WTC11 (cell line): ENCODE measurements around the gene PARD3B. TPM values are rescaled to one million over a fixed set of nuclear protein-coding genes. Genes with fewer than 3 reads are reported as not detected.

Experiments
- ATAC-seq: fragments of 200-7000 bp; cut with Tn5 transposase; 2 replicates; pipeline ENCODE4 v1.10.0; 2021; ENCODE audit warnings: mild to moderate bottlenecking, moderate library complexity
- CTCF ChIA-PET: fragments of 300-600 bp; sonication (Branson Sonifier 250); formaldehyde crosslinking; loops from one replicate; lab custom pipeline; 2021; ENCODE audit warnings: antibody characterized with exemption; lab: Charles Lee
- POLR2A ChIA-PET: fragments of 350-600 bp; sonication (Branson Sonifier 250); formaldehyde crosslinking; loops from one replicate; lab custom pipeline; 2021; ENCODE audit warnings: antibody characterized with exemption; lab: Charles Lee
- DNase-seq: peaks from one replicate; pipeline ENCODE4 v3.0.0; 2021; ENCODE audit warnings: low spot score
- H3K27ac Mint-ChIP-seq: 2 replicates; pipeline ENCODE4 v1.8.0; 2021; ENCODE audit warnings: mixed read lengths
- H3K27me3 Mint-ChIP-seq: 2 replicates; pipeline ENCODE4 v1.8.0; 2021; ENCODE audit warnings: low read depth, mild to moderate bottlenecking, moderate library complexity, mixed read lengths
- H3K36me3 Mint-ChIP-seq: 2 replicates; pipeline ENCODE4 v1.8.0; 2021; ENCODE audit warnings: mixed read lengths
- H3K4me1 Mint-ChIP-seq: 2 replicates; pipeline ENCODE4 v1.8.0; 2022; ENCODE audit warnings: mixed read lengths
- H3K4me3 Mint-ChIP-seq: 2 replicates; pipeline ENCODE4 v1.8.0; 2021; ENCODE audit warnings: mild to moderate bottlenecking, moderate library complexity, mixed read lengths
- H3K9me3 Mint-ChIP-seq: 2 replicates; pipeline ENCODE4 v1.8.0; 2021; ENCODE audit warnings: mixed read lengths
- ATF1 ChIP-seq: sonication (generic); formaldehyde crosslinking; IDR thresholded peaks from 2 replicates; pipeline ENCODE4 v1.8.1; 2023; ENCODE audit warnings: mild to moderate bottlenecking, moderate library complexity, missing genetic modification reagents
- CREB1 ChIP-seq: sonication (generic); formaldehyde crosslinking; IDR thresholded peaks from 2 replicates; pipeline ENCODE4 v1.8.0; 2023; ENCODE audit warnings: mild to moderate bottlenecking, missing genetic modification reagents
- GRHL2 ChIP-seq: fragments of 250-450 bp; sonication (Bioruptor Pico); IDR thresholded peaks from 2 replicates; pipeline ENCODE4 v1.8.0; 2022; ENCODE audit warnings: mild to moderate bottlenecking, moderate library complexity; ENCODE audit not compliant: insufficient replicate concordance, severe bottlenecking
- GTF2I ChIP-seq: fragments of 250-450 bp; sonication (Bioruptor Pico); conservative IDR thresholded peaks from 2 replicates; pipeline ENCODE4 v1.4.0; 2021; ENCODE audit warnings: mild to moderate bottlenecking
- JAZF1 ChIP-seq: fragments of 250-450 bp; sonication (Bioruptor Pico); IDR thresholded peaks from 2 replicates; pipeline ENCODE4 v1.9.0; 2021; ENCODE audit warnings: moderate library complexity, mild to moderate bottlenecking, inconsistent platforms
- KAT7 ChIP-seq: sonication (generic); formaldehyde crosslinking; IDR thresholded peaks from 2 replicates; pipeline ENCODE4 v1.8.1; 2023; ENCODE audit warnings: missing genetic modification reagents, mild to moderate bottlenecking, borderline replicate concordance
- MYBL2 ChIP-seq: sonication (generic); formaldehyde crosslinking; IDR thresholded peaks from 2 replicates; pipeline ENCODE4 v1.8.1; 2023; ENCODE audit warnings: mild to moderate bottlenecking, moderate library complexity, missing genetic modification reagents
- NFYB ChIP-seq: sonication (generic); formaldehyde crosslinking; conservative IDR thresholded peaks from 2 replicates; pipeline ENCODE4 v1.8.0; 2022; ENCODE audit warnings: low read depth, missing genetic modification reagents
- RORB ChIP-seq: fragments of 250-450 bp; sonication (Bioruptor Pico); IDR thresholded peaks from 2 replicates; pipeline ENCODE4 v1.9.0; 2021; ENCODE audit warnings: mild to moderate bottlenecking
- SMAD3 ChIP-seq: sonication (generic); formaldehyde crosslinking; IDR thresholded peaks from 2 replicates; pipeline ENCODE4 v1.8.0; 2022; ENCODE audit warnings: missing genetic modification reagents, mild to moderate bottlenecking, borderline replicate concordance
- SP1 ChIP-seq: sonication (generic); formaldehyde crosslinking; conservative IDR thresholded peaks from 2 replicates; pipeline ENCODE4 v1.8.1; 2022; ENCODE audit warnings: missing genetic modification reagents
- TCF7 ChIP-seq: sonication (generic); formaldehyde crosslinking; IDR thresholded peaks from 2 replicates; pipeline ENCODE4 v1.8.0; 2022; ENCODE audit warnings: mild to moderate bottlenecking, low read depth, missing genetic modification reagents, moderate library complexity
- TEAD1 ChIP-seq: sonication (generic); formaldehyde crosslinking; IDR thresholded peaks from 2 replicates; pipeline ENCODE4 v1.8.0; 2022; ENCODE audit warnings: mild to moderate bottlenecking, missing genetic modification reagents
- ZNF232 ChIP-seq: sonication (generic); formaldehyde crosslinking; IDR thresholded peaks from 2 replicates; pipeline ENCODE4 v1.8.0; 2022; ENCODE audit warnings: mild to moderate bottlenecking, missing genetic modification reagents
- ZNF317 ChIP-seq: sonication (generic); formaldehyde crosslinking; IDR thresholded peaks from 2 replicates; pipeline ENCODE4 v1.8.1; 2023; ENCODE audit warnings: low read depth, mild to moderate bottlenecking, moderate library complexity, missing genetic modification reagents, borderline replicate concordance
- ZNF396 ChIP-seq: fragments of 250-450 bp; sonication (Bioruptor Pico); IDR thresholded peaks from 2 replicates; pipeline ENCODE4 v1.8.0; 2021; ENCODE audit warnings: mild to moderate bottlenecking, moderate library complexity, borderline replicate concordance
- total RNA-seq: library from RNA; stranded (reverse); gene quantifications from 3 replicates; pipeline ENCODE4 v1.2.3, GENCODE V29; 2021
- TF ChIP-seq, protein P1 (sequence below): sonication (generic); formaldehyde crosslinking; IDR thresholded peaks from 2 replicates; pipeline ENCODE4 v1.8.1; 2022; ENCODE audit warnings: mild to moderate bottlenecking, moderate library complexity, missing genetic modification reagents
- TF ChIP-seq, protein P2 (sequence below): sonication (generic); formaldehyde crosslinking; IDR thresholded peaks from 2 replicates; pipeline ENCODE4 v1.8.0; 2022; ENCODE audit warnings: mild to moderate bottlenecking, missing genetic modification reagents
- TF ChIP-seq, protein P3 (sequence below): sonication (generic); formaldehyde crosslinking; conservative IDR thresholded peaks from 2 replicates; pipeline ENCODE4 v1.8.1; 2023; ENCODE audit warnings: mild to moderate bottlenecking, low read depth, missing genetic modification reagents, moderate library complexity
- TF ChIP-seq, protein P4 (sequence below): sonication (generic); formaldehyde crosslinking; IDR thresholded peaks from 2 replicates; pipeline ENCODE4 v1.8.1; 2022; ENCODE audit warnings: low read depth, mild to moderate bottlenecking, moderate library complexity, missing genetic modification reagents, borderline replicate concordance
- TF ChIP-seq, protein P5 (sequence below): sonication (generic); formaldehyde crosslinking; IDR thresholded peaks from 2 replicates; pipeline ENCODE4 v1.8.1; 2023; ENCODE audit warnings: mild to moderate bottlenecking, missing genetic modification reagents, moderate library complexity
- TF ChIP-seq, protein P6 (sequence below): sonication (generic); formaldehyde crosslinking; IDR thresholded peaks from 2 replicates; pipeline ENCODE4 v1.8.0; 2022; ENCODE audit warnings: mild to moderate bottlenecking, missing genetic modification reagents
- TF ChIP-seq, protein P7 (sequence below): fragments of 200-600 bp; IDR thresholded peaks from 2 replicates; pipeline ENCODE4 v1.8.0; 2022; ENCODE audit warnings: antibody characterized with exemption
- TF ChIP-seq, protein P8 (sequence below): sonication (generic); formaldehyde crosslinking; IDR thresholded peaks from 2 replicates; pipeline ENCODE4 v1.8.0; 2022; ENCODE audit warnings: missing genetic modification reagents

The PARD3B gene
- total RNA-seq, 1 experiment from 2014 or later, result 5.6 TPM

DNA sequence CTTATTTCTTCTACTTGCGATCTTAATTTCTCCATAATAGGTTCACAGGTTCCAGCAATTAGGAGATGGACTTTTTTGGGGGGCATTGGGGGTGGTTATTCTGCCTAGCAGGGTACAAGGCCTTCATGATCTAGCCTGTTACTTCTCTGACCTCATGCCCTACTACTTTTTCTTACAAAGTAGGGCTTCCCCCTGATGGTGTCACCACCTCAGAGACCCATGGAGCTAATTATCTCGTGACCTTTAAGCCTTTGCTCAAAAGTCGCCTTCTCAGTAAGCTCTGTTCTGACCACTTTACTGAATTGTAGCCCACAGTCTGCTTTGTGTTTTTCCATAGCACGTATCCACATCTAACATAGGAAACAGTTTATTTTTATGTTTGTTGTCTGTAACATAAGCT, 458.0 kb downstream of the PARD3B start:
- Mint-ChIP-seq H3K9me3 (peaks cover 15% of the 10 kb centered on the region), H3K36me3 (peaks cover 5% of the 10 kb centered on the region), H3K4me1 (no peaks in the 10 kb centered on the region), H3K27me3 (no peaks in the 10 kb centered on the region), H3K4me3 (no peak overlapping the region), H3K27ac (no peak overlapping the region)
- CTCF ChIA-PET, result no interaction called here
- POLR2A ChIA-PET, result no interaction called here
- no peak for ATAC-seq
- TF ChIP-seq ATF1 (CRISPR knock-in tag), result no peak
- TF ChIP-seq, protein P1, sequence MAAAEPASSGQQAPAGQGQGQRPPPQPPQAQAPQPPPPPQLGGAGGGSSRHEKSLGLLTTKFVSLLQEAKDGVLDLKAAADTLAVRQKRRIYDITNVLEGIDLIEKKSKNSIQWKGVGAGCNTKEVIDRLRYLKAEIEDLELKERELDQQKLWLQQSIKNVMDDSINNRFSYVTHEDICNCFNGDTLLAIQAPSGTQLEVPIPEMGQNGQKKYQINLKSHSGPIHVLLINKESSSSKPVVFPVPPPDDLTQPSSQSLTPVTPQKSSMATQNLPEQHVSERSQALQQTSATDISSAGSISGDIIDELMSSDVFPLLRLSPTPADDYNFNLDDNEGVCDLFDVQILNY (CRISPR knock-in tag), result no peak
- TF ChIP-seq, protein P2, sequence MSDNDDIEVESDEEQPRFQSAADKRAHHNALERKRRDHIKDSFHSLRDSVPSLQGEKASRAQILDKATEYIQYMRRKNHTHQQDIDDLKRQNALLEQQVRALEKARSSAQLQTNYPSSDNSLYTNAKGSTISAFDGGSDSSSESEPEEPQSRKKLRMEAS (CRISPR knock-in tag), result no peak
- no peak for TF ChIP-seq TEAD1 (CRISPR knock-in tag)
- TF ChIP-seq, protein P3, sequence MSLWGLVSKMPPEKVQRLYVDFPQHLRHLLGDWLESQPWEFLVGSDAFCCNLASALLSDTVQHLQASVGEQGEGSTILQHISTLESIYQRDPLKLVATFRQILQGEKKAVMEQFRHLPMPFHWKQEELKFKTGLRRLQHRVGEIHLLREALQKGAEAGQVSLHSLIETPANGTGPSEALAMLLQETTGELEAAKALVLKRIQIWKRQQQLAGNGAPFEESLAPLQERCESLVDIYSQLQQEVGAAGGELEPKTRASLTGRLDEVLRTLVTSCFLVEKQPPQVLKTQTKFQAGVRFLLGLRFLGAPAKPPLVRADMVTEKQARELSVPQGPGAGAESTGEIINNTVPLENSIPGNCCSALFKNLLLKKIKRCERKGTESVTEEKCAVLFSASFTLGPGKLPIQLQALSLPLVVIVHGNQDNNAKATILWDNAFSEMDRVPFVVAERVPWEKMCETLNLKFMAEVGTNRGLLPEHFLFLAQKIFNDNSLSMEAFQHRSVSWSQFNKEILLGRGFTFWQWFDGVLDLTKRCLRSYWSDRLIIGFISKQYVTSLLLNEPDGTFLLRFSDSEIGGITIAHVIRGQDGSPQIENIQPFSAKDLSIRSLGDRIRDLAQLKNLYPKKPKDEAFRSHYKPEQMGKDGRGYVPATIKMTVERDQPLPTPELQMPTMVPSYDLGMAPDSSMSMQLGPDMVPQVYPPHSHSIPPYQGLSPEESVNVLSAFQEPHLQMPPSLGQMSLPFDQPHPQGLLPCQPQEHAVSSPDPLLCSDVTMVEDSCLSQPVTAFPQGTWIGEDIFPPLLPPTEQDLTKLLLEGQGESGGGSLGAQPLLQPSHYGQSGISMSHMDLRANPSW, result no peak
- TF ChIP-seq, protein P4, sequence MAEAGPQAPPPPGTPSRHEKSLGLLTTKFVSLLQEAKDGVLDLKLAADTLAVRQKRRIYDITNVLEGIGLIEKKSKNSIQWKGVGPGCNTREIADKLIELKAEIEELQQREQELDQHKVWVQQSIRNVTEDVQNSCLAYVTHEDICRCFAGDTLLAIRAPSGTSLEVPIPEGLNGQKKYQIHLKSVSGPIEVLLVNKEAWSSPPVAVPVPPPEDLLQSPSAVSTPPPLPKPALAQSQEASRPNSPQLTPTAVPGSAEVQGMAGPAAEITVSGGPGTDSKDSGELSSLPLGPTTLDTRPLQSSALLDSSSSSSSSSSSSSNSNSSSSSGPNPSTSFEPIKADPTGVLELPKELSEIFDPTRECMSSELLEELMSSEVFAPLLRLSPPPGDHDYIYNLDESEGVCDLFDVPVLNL (CRISPR knock-in tag), result no peak
- no peak for TF ChIP-seq GRHL2 (CRISPR knock-in tag)
- no peak for TF ChIP-seq SP1
- no peak for TF ChIP-seq CREB1
- no peak for TF ChIP-seq KAT7 (CRISPR knock-in tag)
- TF ChIP-seq, protein P5, sequence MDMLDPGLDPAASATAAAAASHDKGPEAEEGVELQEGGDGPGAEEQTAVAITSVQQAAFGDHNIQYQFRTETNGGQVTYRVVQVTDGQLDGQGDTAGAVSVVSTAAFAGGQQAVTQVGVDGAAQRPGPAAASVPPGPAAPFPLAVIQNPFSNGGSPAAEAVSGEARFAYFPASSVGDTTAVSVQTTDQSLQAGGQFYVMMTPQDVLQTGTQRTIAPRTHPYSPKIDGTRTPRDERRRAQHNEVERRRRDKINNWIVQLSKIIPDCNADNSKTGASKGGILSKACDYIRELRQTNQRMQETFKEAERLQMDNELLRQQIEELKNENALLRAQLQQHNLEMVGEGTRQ, result no peak
- no peak for DNase-seq

DNA sequence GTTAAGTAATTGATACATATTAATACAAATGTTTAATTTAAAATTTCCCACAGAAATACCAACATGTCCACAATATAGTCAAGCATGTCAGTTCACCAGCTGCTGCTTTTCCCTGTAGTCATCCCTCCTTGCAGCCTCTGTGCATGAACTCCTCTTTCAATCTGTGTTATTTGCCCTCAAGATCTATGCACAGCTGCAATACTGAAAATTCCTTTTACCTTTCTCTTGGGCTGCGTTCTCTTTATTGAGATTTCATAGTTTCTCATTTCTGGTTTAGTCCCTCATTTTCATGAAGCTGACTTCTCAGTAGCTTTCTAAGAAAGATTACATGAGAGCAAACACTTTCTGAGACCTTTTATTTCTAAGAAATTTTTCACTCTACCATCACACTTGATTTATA, 464.9 kb downstream of the PARD3B start:
- POLR2A ChIA-PET, result no interaction called here
- peaks cover 5% of the 10 kb centered on the region for H3K36me3 Mint-ChIP-seq
- no peak overlapping the region for H3K4me3 Mint-ChIP-seq
- CTCF ChIA-PET, result interaction anchor here (1.0 kb wide), 1 partner anchor 8 kb away, joined by 3 read pairs; no protein-coding TSS in a partner anchor
- no peaks in the 10 kb centered on the region for H3K27me3 Mint-ChIP-seq
- H3K27ac Mint-ChIP-seq, result no peak overlapping the region
- peaks cover 7% of the 10 kb centered on the region for H3K4me1 Mint-ChIP-seq
- peaks cover 15% of the 10 kb centered on the region for H3K9me3 Mint-ChIP-seq
- ATAC-seq (no peak), DNase-seq (no peak)
- TF ChIP-seq TCF7 (CRISPR knock-in tag), result no peak
- no peak for TF ChIP-seq ZNF396 (CRISPR knock-in tag)
- no peak for TF ChIP-seq GTF2I (CRISPR knock-in tag)
- no peak for TF ChIP-seq ZNF317
- TF ChIP-seq GRHL2 (CRISPR knock-in tag), result no peak
- TF ChIP-seq MYBL2 (CRISPR knock-in tag), result no peak
- no peak for TF ChIP-seq RORB (CRISPR knock-in tag)
- TF ChIP-seq NFYB, result no peak
- TF ChIP-seq, protein P6, sequence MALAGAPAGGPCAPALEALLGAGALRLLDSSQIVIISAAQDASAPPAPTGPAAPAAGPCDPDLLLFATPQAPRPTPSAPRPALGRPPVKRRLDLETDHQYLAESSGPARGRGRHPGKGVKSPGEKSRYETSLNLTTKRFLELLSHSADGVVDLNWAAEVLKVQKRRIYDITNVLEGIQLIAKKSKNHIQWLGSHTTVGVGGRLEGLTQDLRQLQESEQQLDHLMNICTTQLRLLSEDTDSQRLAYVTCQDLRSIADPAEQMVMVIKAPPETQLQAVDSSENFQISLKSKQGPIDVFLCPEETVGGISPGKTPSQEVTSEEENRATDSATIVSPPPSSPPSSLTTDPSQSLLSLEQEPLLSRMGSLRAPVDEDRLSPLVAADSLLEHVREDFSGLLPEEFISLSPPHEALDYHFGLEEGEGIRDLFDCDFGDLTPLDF (CRISPR knock-in tag), result no peak
- TF ChIP-seq, protein P7, sequence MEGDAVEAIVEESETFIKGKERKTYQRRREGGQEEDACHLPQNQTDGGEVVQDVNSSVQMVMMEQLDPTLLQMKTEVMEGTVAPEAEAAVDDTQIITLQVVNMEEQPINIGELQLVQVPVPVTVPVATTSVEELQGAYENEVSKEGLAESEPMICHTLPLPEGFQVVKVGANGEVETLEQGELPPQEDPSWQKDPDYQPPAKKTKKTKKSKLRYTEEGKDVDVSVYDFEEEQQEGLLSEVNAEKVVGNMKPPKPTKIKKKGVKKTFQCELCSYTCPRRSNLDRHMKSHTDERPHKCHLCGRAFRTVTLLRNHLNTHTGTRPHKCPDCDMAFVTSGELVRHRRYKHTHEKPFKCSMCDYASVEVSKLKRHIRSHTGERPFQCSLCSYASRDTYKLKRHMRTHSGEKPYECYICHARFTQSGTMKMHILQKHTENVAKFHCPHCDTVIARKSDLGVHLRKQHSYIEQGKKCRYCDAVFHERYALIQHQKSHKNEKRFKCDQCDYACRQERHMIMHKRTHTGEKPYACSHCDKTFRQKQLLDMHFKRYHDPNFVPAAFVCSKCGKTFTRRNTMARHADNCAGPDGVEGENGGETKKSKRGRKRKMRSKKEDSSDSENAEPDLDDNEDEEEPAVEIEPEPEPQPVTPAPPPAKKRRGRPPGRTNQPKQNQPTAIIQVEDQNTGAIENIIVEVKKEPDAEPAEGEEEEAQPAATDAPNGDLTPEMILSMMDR, result no peak
- TF ChIP-seq JAZF1 (CRISPR knock-in tag), result no peak
- TF ChIP-seq, protein P8, sequence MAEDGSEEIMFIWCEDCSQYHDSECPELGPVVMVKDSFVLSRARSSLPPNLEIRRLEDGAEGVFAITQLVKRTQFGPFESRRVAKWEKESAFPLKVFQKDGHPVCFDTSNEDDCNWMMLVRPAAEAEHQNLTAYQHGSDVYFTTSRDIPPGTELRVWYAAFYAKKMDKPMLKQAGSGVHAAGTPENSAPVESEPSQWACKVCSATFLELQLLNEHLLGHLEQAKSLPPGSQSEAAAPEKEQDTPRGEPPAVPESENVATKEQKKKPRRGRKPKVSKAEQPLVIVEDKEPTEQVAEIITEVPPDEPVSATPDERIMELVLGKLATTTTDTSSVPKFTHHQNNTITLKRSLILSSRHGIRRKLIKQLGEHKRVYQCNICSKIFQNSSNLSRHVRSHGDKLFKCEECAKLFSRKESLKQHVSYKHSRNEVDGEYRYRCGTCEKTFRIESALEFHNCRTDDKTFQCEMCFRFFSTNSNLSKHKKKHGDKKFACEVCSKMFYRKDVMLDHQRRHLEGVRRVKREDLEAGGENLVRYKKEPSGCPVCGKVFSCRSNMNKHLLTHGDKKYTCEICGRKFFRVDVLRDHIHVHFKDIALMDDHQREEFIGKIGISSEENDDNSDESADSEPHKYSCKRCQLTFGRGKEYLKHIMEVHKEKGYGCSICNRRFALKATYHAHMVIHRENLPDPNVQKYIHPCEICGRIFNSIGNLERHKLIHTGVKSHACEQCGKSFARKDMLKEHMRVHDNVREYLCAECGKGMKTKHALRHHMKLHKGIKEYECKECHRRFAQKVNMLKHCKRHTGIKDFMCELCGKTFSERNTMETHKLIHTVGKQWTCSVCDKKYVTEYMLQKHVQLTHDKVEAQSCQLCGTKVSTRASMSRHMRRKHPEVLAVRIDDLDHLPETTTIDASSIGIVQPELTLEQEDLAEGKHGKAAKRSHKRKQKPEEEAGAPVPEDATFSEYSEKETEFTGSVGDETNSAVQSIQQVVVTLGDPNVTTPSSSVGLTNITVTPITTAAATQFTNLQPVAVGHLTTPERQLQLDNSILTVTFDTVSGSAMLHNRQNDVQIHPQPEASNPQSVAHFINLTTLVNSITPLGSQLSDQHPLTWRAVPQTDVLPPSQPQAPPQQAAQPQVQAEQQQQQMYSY (CRISPR knock-in tag), result no peak
- no peak for TF ChIP-seq ZNF232 (CRISPR knock-in tag)
- TF ChIP-seq SMAD3 (CRISPR knock-in tag), result no peak
